Lower leg skin (tissue), 3 donors: ENCODE data around the gene MCTP2.

Experiments used
- CTCF ChIP-seq, 3 donors: fragments of 450-650 bp; IDR thresholded peaks; one replicate each; pipeline ENCODE4 v1.5.1; 2016; ENCODE audit warnings: antibody characterized with exemption in 3 of 3, mild to moderate bottlenecking in 3 of 3, moderate library complexity in 2 of 3
- POLR2A ChIP-seq, 2 donors: fragments of 450-650 bp; IDR thresholded peaks; one replicate each; pipeline ENCODE4 v1.6.1; 2016 to 2017; ENCODE audit warnings: antibody characterized with exemption in 2 of 2, mild to moderate bottlenecking in 1 of 2, moderate library complexity in 1 of 2

DNA sequence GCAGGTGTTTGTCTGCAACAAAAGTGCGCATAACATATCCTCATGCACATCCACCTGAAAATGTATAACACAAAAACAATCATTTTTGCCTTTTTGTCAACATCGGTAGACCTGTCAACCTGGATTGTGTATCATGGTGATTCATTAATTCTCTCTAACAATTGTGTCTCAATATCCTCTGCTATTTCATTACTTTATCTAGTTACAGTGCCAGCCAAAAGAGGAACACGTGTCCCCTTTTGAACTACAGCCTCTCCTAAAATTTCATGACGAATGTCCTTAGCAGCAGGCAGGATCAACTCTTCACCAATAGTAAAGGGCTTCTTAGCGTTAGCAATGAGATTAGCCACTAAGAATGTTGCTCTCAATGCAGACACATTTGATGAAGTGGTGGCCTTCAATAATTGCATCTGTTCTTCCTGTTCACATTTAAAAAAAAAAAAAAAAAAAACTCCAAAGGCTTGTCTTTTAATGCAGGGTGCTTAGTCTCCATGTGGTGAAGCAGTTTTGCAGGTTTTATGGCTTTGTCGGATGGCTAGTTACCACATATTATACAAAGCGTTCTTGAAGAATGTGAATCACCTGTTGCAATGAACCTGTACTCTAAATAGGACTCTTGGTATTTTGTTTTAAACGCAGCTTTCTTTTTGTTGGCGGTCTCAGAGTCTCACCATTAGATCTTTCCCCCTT, 45.7 kb upstream of the MCTP2 start:
- TF ChIP-seq CTCF (IDR thresholded peaks at IDR 0.05), result no peak
- no peak for TF ChIP-seq POLR2A (IDR thresholded peaks at IDR 0.05)
